Measurements from ENCODE around the gene MOGAT1. TPM values are rescaled to one million over a fixed set of nuclear protein-coding genes. Genes with fewer than 3 reads are reported as not detected.

Gene MOGAT1
- polyA plus RNA-seq, 3 donors, result 0.11 TPM; not detected in 2

DNA sequence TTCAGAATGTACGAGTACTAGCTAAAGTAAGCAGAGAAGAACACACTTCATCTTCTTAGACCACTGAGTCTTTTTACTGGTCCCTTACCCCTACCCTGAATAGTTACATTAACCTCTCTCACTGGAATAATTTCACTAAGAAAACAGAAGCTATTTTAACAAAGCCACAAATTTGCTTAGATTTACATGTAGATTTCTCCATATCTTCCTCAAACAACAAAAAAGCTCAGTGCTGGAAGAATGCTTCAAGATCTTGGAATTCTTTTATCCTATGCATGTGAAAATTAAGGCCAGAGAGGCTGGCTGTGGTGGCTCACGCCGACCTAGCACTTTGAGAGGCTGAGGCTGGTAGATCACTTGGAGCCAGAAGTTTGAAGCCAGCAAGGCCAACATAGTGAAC, 35.2 kb downstream of the MOGAT1 start:
- DNase-seq, result no peak
- Histone ChIP-seq H3K9ac (ENCODE audit: insufficient read depth, low read length, poor library complexity, severe bottlenecking) (no peak overlapping the region), H2AFZ (ENCODE audit: insufficient read depth, low read depth, low read length, poor library complexity, severe bottlenecking) (no peak overlapping the region), H3K4me1 (ENCODE audit: control insufficient read depth in 1 of 2, insufficient read depth in 2 of 2, low read length in 2 of 2) (peaks cover 19 to 21% of the 10 kb centered on the region in 2 donors), H3K79me2 (ENCODE audit: insufficient read depth, low read length) (no peaks in the 10 kb centered on the region), H3K27me3 (ENCODE audit: control insufficient read depth in 2 of 2, insufficient read depth in 2 of 2, low read length in 2 of 2) (no peaks in the 10 kb centered on the region), H3K4me2 (replicated peaks; ENCODE audit: extremely low read depth, low read length, poor library complexity, severe bottlenecking) (no peak overlapping the region), H3K4me3 (replicated peaks in 1 of 3; ENCODE audit: low read depth in 2 of 3, low read length in 3 of 3) (no peak overlapping the region), H4K20me1 (ENCODE audit: insufficient read depth, low read length) (no peaks in the 10 kb centered on the region), H3K36me3 (replicated peaks in 1 of 2; ENCODE audit: control insufficient read depth in 1 of 2, insufficient read depth in 2 of 2, low read length in 2 of 2) (no peaks in the 10 kb centered on the region), H3K9me3 (replicated peaks in 1 of 2; ENCODE audit: control insufficient read depth in 1 of 2, insufficient read depth in 1 of 2, low read length in 2 of 2) (no peaks in the 10 kb centered on the region), H3K27ac (ENCODE audit: low read depth in 1 of 2, low read length in 2 of 2) (no peak overlapping the region)
- no peaks in the 10 kb centered on the region for H3K9me3 Mint-ChIP-seq
- no peaks in the 10 kb centered on the region for H3K36me3 Mint-ChIP-seq
- intact Hi-C loops (cut with micrococcal nuclease), result loop anchor here (5.0 to 10.0 kb wide), 4 partner anchors 39 to 156 kb away; partner anchors contain the start of gene ACSL3 (in 1 of the 2)
- peaks cover 1 to 4% (median 2%) of the 10 kb centered on the region in 3 donors for H3K27me3 Mint-ChIP-seq (ENCODE audit: low read depth in 3 of 3)
- no peak overlapping the region for H3K4me3 Mint-ChIP-seq
- H3K27ac Mint-ChIP-seq, result peak overlapping the region in 5 of 7 donors; percentile 40 to 91 (median 73)
- peaks cover 36% of the 10 kb centered on the region for H3K4me1 Mint-ChIP-seq
- WGBS (ENCODE audit: insufficient coverage), result no CpG with 5 or more reads among the region's 3 CpGs
- TF ChIP-seq, protein P1, sequence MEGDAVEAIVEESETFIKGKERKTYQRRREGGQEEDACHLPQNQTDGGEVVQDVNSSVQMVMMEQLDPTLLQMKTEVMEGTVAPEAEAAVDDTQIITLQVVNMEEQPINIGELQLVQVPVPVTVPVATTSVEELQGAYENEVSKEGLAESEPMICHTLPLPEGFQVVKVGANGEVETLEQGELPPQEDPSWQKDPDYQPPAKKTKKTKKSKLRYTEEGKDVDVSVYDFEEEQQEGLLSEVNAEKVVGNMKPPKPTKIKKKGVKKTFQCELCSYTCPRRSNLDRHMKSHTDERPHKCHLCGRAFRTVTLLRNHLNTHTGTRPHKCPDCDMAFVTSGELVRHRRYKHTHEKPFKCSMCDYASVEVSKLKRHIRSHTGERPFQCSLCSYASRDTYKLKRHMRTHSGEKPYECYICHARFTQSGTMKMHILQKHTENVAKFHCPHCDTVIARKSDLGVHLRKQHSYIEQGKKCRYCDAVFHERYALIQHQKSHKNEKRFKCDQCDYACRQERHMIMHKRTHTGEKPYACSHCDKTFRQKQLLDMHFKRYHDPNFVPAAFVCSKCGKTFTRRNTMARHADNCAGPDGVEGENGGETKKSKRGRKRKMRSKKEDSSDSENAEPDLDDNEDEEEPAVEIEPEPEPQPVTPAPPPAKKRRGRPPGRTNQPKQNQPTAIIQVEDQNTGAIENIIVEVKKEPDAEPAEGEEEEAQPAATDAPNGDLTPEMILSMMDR (IDR thresholded peaks at IDR 0.05), result no peak

DNA sequence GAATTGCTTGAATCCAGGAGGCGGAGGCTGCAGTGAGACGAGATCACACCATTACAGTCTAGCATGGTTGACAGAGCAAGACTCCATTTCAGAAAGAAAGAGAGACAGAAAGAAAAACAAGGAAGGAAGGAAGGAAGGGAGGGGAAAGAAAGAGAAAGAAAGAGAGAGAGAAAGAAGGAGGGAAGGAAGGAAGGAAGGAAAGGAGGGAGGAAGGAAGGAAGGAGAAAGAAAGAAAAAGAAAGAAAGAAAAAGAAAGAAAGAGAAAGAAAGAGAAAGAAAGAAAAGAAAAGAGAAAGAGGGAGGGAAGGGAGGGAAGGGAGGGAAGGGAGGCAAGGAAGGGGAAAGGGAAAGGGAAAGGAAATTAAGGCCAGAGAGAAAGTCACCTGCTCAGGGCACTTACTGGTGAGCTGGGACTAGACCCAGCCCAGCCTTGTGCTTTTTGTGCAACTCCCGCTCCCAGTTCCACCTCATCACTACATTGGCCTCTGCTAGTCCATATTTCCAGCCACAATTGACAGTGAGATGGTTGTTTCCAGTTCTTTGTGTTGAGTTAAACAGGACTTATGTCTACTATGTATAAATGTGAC, 35.7 kb downstream of the MOGAT1 start:
- Histone ChIP-seq H2AFZ (ENCODE audit: insufficient read depth, low read depth, low read length, poor library complexity, severe bottlenecking) (no peak overlapping the region), H3K4me3 (replicated peaks in 1 of 3; ENCODE audit: low read depth in 2 of 3, low read length in 3 of 3) (no peak overlapping the region), H3K27me3 (ENCODE audit: control insufficient read depth in 2 of 2, insufficient read depth in 2 of 2, low read length in 2 of 2) (no peaks in the 10 kb centered on the region), H3K4me1 (ENCODE audit: control insufficient read depth in 1 of 2, insufficient read depth in 2 of 2, low read length in 2 of 2) (peaks cover 19 to 21% of the 10 kb centered on the region in 2 donors), H3K79me2 (ENCODE audit: insufficient read depth, low read length) (no peaks in the 10 kb centered on the region), H3K36me3 (replicated peaks in 1 of 2; ENCODE audit: control insufficient read depth in 1 of 2, insufficient read depth in 2 of 2, low read length in 2 of 2) (no peaks in the 10 kb centered on the region), H3K9me3 (replicated peaks in 1 of 2; ENCODE audit: control insufficient read depth in 1 of 2, insufficient read depth in 1 of 2, low read length in 2 of 2) (no peaks in the 10 kb centered on the region), H3K9ac (ENCODE audit: insufficient read depth, low read length, poor library complexity, severe bottlenecking) (no peak overlapping the region), H3K27ac (ENCODE audit: low read depth in 1 of 2, low read length in 2 of 2) (peak overlapping the region in 1 of 2 donors; percentile 8), H3K4me2 (replicated peaks; ENCODE audit: extremely low read depth, low read length, poor library complexity, severe bottlenecking) (no peak overlapping the region), H4K20me1 (ENCODE audit: insufficient read depth, low read length) (no peaks in the 10 kb centered on the region)
- DNase-seq, result no peak
- WGBS (ENCODE audit: insufficient coverage), result no CpG with 5 or more reads among the region's 3 CpGs
- intact Hi-C loops (cut with micrococcal nuclease), result loop anchor here (5.0 to 10.0 kb wide), 4 partner anchors 40 to 155 kb away; partner anchors contain the start of gene ACSL3 (in 1 of the 2)
- peaks cover 35% of the 10 kb centered on the region for H3K4me1 Mint-ChIP-seq
- H3K4me3 Mint-ChIP-seq, result no peak overlapping the region
- H3K9me3 Mint-ChIP-seq, result no peaks in the 10 kb centered on the region
- peak overlapping the region; percentile 35 to 92 (median 86) for H3K27ac Mint-ChIP-seq
- TF ChIP-seq, protein P1 (IDR thresholded peaks at IDR 0.05), result no peak
- peaks cover 1 to 4% (median 2%) of the 10 kb centered on the region in 3 donors for H3K27me3 Mint-ChIP-seq (ENCODE audit: low read depth in 3 of 3)
- no peaks in the 10 kb centered on the region for H3K36me3 Mint-ChIP-seq
